WTC11 (cell line): ENCODE measurements around the gene SLC30A2. TPM values are rescaled to one million over a fixed set of nuclear protein-coding genes. Genes with fewer than 3 reads are reported as not detected.

Source experiments
- ATAC-seq: fragments of 200-7000 bp; cut with Tn5 transposase; 2 replicates; pipeline ENCODE4 v1.10.0; 2021; ENCODE audit warnings: mild to moderate bottlenecking, moderate library complexity
- CTCF ChIA-PET: fragments of 300-600 bp; sonication (Branson Sonifier 250); formaldehyde crosslinking; loops from one replicate; lab custom pipeline; 2021; ENCODE audit warnings: antibody characterized with exemption; lab: Charles Lee
- POLR2A ChIA-PET: fragments of 350-600 bp; sonication (Branson Sonifier 250); formaldehyde crosslinking; loops from one replicate; lab custom pipeline; 2021; ENCODE audit warnings: antibody characterized with exemption; lab: Charles Lee
- DNase-seq: peaks from one replicate; pipeline ENCODE4 v3.0.0; 2021; ENCODE audit warnings: low spot score
- H3K27ac Mint-ChIP-seq: 2 replicates; pipeline ENCODE4 v1.8.0; 2021; ENCODE audit warnings: mixed read lengths
- H3K27me3 Mint-ChIP-seq: 2 replicates; pipeline ENCODE4 v1.8.0; 2021; ENCODE audit warnings: low read depth, mild to moderate bottlenecking, moderate library complexity, mixed read lengths
- H3K36me3 Mint-ChIP-seq: 2 replicates; pipeline ENCODE4 v1.8.0; 2021; ENCODE audit warnings: mixed read lengths
- H3K4me1 Mint-ChIP-seq: 2 replicates; pipeline ENCODE4 v1.8.0; 2022; ENCODE audit warnings: mixed read lengths
- H3K4me3 Mint-ChIP-seq: 2 replicates; pipeline ENCODE4 v1.8.0; 2021; ENCODE audit warnings: mild to moderate bottlenecking, moderate library complexity, mixed read lengths
- H3K9me3 Mint-ChIP-seq: 2 replicates; pipeline ENCODE4 v1.8.0; 2021; ENCODE audit warnings: mixed read lengths
- CREM ChIP-seq: sonication (generic); formaldehyde crosslinking; IDR thresholded peaks from 2 replicates; pipeline ENCODE4 v1.8.1; 2022; ENCODE audit warnings: mild to moderate bottlenecking, missing genetic modification reagents, moderate library complexity
- E2F4 ChIP-seq: sonication (generic); formaldehyde crosslinking; IDR thresholded peaks from 2 replicates; pipeline ENCODE4 v1.8.1; 2022; ENCODE audit warnings: low read depth, mild to moderate bottlenecking, moderate library complexity, missing genetic modification reagents, borderline replicate concordance
- EMX1 ChIP-seq: fragments of 250-450 bp; sonication (Bioruptor Pico); IDR thresholded peaks from 2 replicates; pipeline ENCODE4 v1.8.0; 2021; ENCODE audit warnings: mild to moderate bottlenecking
- GRHL2 ChIP-seq: fragments of 250-450 bp; sonication (Bioruptor Pico); IDR thresholded peaks from 2 replicates; pipeline ENCODE4 v1.8.0; 2022; ENCODE audit warnings: mild to moderate bottlenecking, moderate library complexity; ENCODE audit not compliant: insufficient replicate concordance, severe bottlenecking
- HMGA2 ChIP-seq: fragments of 250-450 bp; sonication (Bioruptor Pico); IDR thresholded peaks from 2 replicates; pipeline ENCODE4 v1.4.0; 2021; ENCODE audit warnings: mild to moderate bottlenecking, moderate library complexity
- MAX ChIP-seq: sonication (generic); formaldehyde crosslinking; IDR thresholded peaks from 2 replicates; pipeline ENCODE4 v1.8.0; 2022; ENCODE audit warnings: mild to moderate bottlenecking, missing genetic modification reagents
- NFATC4 ChIP-seq: fragments of 250-450 bp; sonication (Bioruptor Pico); IDR thresholded peaks from 2 replicates; pipeline ENCODE4 v1.9.0; 2021; ENCODE audit warnings: mild to moderate bottlenecking
- STAT6 ChIP-seq: sonication (generic); formaldehyde crosslinking; conservative IDR thresholded peaks from 2 replicates; pipeline ENCODE4 v1.8.1; 2023; ENCODE audit warnings: mild to moderate bottlenecking, low read depth, missing genetic modification reagents, moderate library complexity
- ZNF219 ChIP-seq: sonication (generic); formaldehyde crosslinking; IDR thresholded peaks from 2 replicates; pipeline ENCODE4 v1.8.0; 2023; ENCODE audit warnings: missing genetic modification reagents, mild to moderate bottlenecking, borderline replicate concordance
- ZNF232 ChIP-seq: sonication (generic); formaldehyde crosslinking; IDR thresholded peaks from 2 replicates; pipeline ENCODE4 v1.8.0; 2022; ENCODE audit warnings: mild to moderate bottlenecking, missing genetic modification reagents
- ZNF317 ChIP-seq: sonication (generic); formaldehyde crosslinking; IDR thresholded peaks from 2 replicates; pipeline ENCODE4 v1.8.1; 2023; ENCODE audit warnings: low read depth, mild to moderate bottlenecking, moderate library complexity, missing genetic modification reagents, borderline replicate concordance
- ZNF416 ChIP-seq: fragments of 250-450 bp; sonication (Bioruptor Pico); IDR thresholded peaks from 2 replicates; pipeline ENCODE4 v1.9.0; 2021; ENCODE audit warnings: mild to moderate bottlenecking, inconsistent platforms
- ZNF423 ChIP-seq: fragments of 250-450 bp; sonication (Bioruptor Pico); IDR thresholded peaks from 2 replicates; pipeline ENCODE4 v2.1.2; 2022; ENCODE audit warnings: mild to moderate bottlenecking, moderate library complexity
- ZNF671 ChIP-seq: fragments of 250-450 bp; sonication (Bioruptor Pico); IDR thresholded peaks from 2 replicates; pipeline ENCODE4 v1.8.0; 2021; ENCODE audit warnings: mild to moderate bottlenecking
- total RNA-seq: library from RNA; stranded (reverse); gene quantifications from 3 replicates; pipeline ENCODE4 v1.2.3, GENCODE V29; 2021
- TF ChIP-seq, protein P1 (sequence below): sonication (generic); formaldehyde crosslinking; IDR thresholded peaks from 2 replicates; pipeline ENCODE4 v1.8.1; 2022; ENCODE audit warnings: mild to moderate bottlenecking, moderate library complexity, missing genetic modification reagents
- TF ChIP-seq, protein P2 (sequence below): fragments of 250-450 bp; sonication (Bioruptor Pico); IDR thresholded peaks from 2 replicates; pipeline ENCODE4 v2.1.2; 2022; ENCODE audit warnings: mild to moderate bottlenecking, moderate library complexity

The SLC30A2 gene
- total RNA-seq, 1 experiment from 2014 or later, result 0.15 TPM

- TF ChIP-seq ZNF416 (CRISPR knock-in tag), result 0 out of 2 replicates have a peak, but pooled peaks have one; percentile 16
- TF ChIP-seq ZNF317 (CRISPR knock-in tag), result peak; percentile 34; the same call in 1 of the 2 replicates
- TF ChIP-seq, protein P1, sequence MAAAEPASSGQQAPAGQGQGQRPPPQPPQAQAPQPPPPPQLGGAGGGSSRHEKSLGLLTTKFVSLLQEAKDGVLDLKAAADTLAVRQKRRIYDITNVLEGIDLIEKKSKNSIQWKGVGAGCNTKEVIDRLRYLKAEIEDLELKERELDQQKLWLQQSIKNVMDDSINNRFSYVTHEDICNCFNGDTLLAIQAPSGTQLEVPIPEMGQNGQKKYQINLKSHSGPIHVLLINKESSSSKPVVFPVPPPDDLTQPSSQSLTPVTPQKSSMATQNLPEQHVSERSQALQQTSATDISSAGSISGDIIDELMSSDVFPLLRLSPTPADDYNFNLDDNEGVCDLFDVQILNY (CRISPR knock-in tag), result no peak
- TF ChIP-seq GRHL2 (CRISPR knock-in tag), result no peak
- no peak for TF ChIP-seq ZNF232 (CRISPR knock-in tag)
- no peak for TF ChIP-seq EMX1
- TF ChIP-seq ZNF423 (CRISPR knock-in tag), result peak; percentile 82
Observed at GRCh38 chr1:26035203-26035958, 10.5 kb downstream of the SLC30A2 start (continued).

- DNase-seq (no peak), ATAC-seq (peak; percentile 27)
- H3K27ac Mint-ChIP-seq, result no peak overlapping the region
- no peaks in the 10 kb centered on the region for H3K9me3 Mint-ChIP-seq
- TF ChIP-seq, protein P2, sequence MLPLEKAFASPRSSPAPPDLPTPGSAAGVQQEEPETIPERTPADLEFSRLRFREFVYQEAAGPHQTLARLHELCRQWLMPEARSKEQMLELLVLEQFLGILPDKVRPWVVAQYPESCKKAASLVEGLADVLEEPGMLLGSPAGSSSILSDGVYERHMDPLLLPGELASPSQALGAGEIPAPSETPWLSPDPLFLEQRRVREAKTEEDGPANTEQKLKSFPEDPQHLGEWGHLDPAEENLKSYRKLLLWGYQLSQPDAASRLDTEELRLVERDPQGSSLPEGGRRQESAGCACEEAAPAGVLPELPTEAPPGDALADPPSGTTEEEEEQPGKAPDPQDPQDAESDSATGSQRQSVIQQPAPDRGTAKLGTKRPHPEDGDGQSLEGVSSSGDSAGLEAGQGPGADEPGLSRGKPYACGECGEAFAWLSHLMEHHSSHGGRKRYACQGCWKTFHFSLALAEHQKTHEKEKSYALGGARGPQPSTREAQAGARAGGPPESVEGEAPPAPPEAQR, result no peak
- TF ChIP-seq STAT6 (no peak), ZNF671 (CRISPR knock-in tag) (no peak), CREM (no peak), NFATC4 (CRISPR knock-in tag) (no peak), HMGA2 (CRISPR knock-in tag) (no peak), ZNF219 (CRISPR knock-in tag) (0 out of 2 replicates have a peak, but pooled peaks have one; percentile 8), MAX (CRISPR knock-in tag) (0 out of 2 replicates have a peak, but pooled peaks have one; percentile 0), E2F4 (CRISPR knock-in tag) (no peak)
- H3K4me1 Mint-ChIP-seq, result peaks cover 10% of the 10 kb centered on the region
- POLR2A ChIA-PET, result interaction anchor here (0.6 to 1.5 kb wide), 3 partner anchors 10 to 376 kb away, joined by 4 read pairs; partner anchors contain the start of gene LIN28A
- peak overlapping the region; percentile 94 for H3K4me3 Mint-ChIP-seq
- CTCF ChIA-PET, result interaction anchor here (0.6 to 6.2 kb wide), 25 partner anchors 10 to 250 kb away, joined by 3 to 136 read pairs (median 8); partner anchors contain the start of genes CATSPER4, CEP85, EXTL1 and PAFAH2
- H3K36me3 Mint-ChIP-seq, result no peaks in the 10 kb centered on the region
- peaks cover 54% of the 10 kb centered on the region for H3K27me3 Mint-ChIP-seq
Observed at GRCh38 chr1:26034504-26035202, 11.3 kb downstream of the SLC30A2 start.
